ENCODE data around the gene RAB5B.

GRCh38 chr12:56004211-56004610 is 30.3 kb downstream of the RAB5B start:
- TF ChIP-seq POLR2A (IDR thresholded peaks at IDR 0.05; ENCODE audit: low read length), result no peak
- no peak for TF ChIP-seq GATA1 (IDR thresholded peaks at IDR 0.05; ENCODE audit: low read depth, low read length)

All from erythroblast (primary cell).